BLaER1 treated with 17β-estradiol and CSF1 and Interleukin-3, amounts not matched to agents 10 nM and 100 nM (cell line): ENCODE measurements around the gene SRP54.

Experiments
- H3K27ac ChIP-seq, 11 experiments: shearing (Covaris generic); formaldehyde crosslinking; 2 replicates each; pipeline ENCODE4 v1.8.1; 2022
- H3K27me3 ChIP-seq, 11 experiments: shearing (Covaris generic); formaldehyde crosslinking; 2 replicates each; pipeline ENCODE4 v1.8.1; 2022
- H3K36me3 ChIP-seq, 11 experiments: shearing (Covaris generic); formaldehyde crosslinking; 2 replicates each; pipeline ENCODE4 v1.8.1; 2022
- H3K4me1 ChIP-seq, 10 experiments: shearing (Covaris generic); formaldehyde crosslinking; 2 replicates each; pipeline ENCODE4 v1.8.1; 2022
- H3K4me2 ChIP-seq, 11 experiments: shearing (Covaris generic); formaldehyde crosslinking; 2 replicates each; pipeline ENCODE4 v1.8.1; 2022
- H3K4me3 ChIP-seq, 10 experiments: shearing (Covaris generic); formaldehyde crosslinking; 2 replicates each; pipeline ENCODE4 v1.8.1; 2022
- H3K9ac ChIP-seq, 11 experiments: shearing (Covaris generic); formaldehyde crosslinking; 2 replicates each; pipeline ENCODE4 v1.8.1; 2022
- H3K9me3 ChIP-seq, 11 experiments: shearing (Covaris generic); formaldehyde crosslinking; replicated peaks in 1 of 11; 2 replicates each; pipeline ENCODE4 v1.8.1; 2022
- H4K20me1 ChIP-seq, 11 experiments: shearing (Covaris generic); formaldehyde crosslinking; 2 replicates each; pipeline ENCODE4 v1.8.1; 2022
- Cebpa-rat ChIP-seq, 11 experiments: shearing (Covaris generic); IDR thresholded peaks; 2 replicates each; pipeline ENCODE4 v1.8.1; 2022

The SRP54 gene

GRCh38 chr14:34993426-34993825 lies 10.6 kb downstream of the SRP54 start:
- H3K9me3 ChIP-seq = no peaks in the 10 kb centered on the region
- no peak overlapping the region for H3K27ac ChIP-seq
- no peak for TF ChIP-seq Cebpa-rat (IDR thresholded peaks at IDR 0.05)
- peaks cover 0 to 3% (median 0%) of the 10 kb centered on the region in 10 experiments; a peak in 1 of 20 replicates for H3K4me1 ChIP-seq
- H3K9ac ChIP-seq = no peak overlapping the region
- no peak overlapping the region for H3K4me2 ChIP-seq
- no peak overlapping the region for H3K4me3 ChIP-seq
- H4K20me1 ChIP-seq = peaks cover 14 to 77% (median 61%) of the 10 kb centered on the region in 11 experiments; a peak in 18 of 22 replicates
- peaks cover 9 to 29% (median 20%) of the 10 kb centered on the region in 11 experiments; a peak in 20 of 22 replicates for H3K36me3 ChIP-seq
- no peaks in the 10 kb centered on the region for H3K27me3 ChIP-seq

DNA sequence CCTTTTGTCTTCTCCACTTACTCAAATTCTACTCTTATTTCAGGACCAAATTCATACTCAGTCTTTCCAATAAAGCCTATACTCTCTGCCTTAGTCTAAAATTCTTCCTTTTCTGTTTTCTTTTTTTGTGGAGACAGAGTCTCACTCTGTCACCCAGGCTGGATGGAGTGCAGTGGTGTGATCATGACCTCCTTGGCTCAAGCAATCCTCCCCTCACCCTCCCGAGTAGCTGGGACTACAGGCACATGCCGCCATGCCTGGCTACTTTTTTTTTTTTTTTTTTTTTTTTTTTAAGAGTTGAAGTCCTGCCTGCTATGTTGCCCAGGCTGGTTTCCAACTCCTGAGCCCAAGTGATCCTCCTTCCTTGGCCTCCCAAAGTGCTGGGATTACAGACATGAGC lies 11.9 kb downstream of the SRP54 start:
- peaks cover 18 to 39% (median 31%) of the 10 kb centered on the region in 11 experiments for H3K36me3 ChIP-seq
- no peak overlapping the region for H3K27ac ChIP-seq
- H3K4me3 ChIP-seq = no peak overlapping the region
- TF ChIP-seq Cebpa-rat (IDR thresholded peaks at IDR 0.05) = no peak
- H4K20me1 ChIP-seq = peaks cover 10 to 65% (median 50%) of the 10 kb centered on the region in 11 experiments; a peak in 18 of 22 replicates
- H3K4me1 ChIP-seq = peaks cover 0 to 3% (median 0%) of the 10 kb centered on the region in 10 experiments; a peak in 1 of 20 replicates
- no peaks in the 10 kb centered on the region for H3K27me3 ChIP-seq
- no peak overlapping the region for H3K9ac ChIP-seq
- no peak overlapping the region for H3K4me2 ChIP-seq
- H3K9me3 ChIP-seq = no peaks in the 10 kb centered on the region

DNA sequence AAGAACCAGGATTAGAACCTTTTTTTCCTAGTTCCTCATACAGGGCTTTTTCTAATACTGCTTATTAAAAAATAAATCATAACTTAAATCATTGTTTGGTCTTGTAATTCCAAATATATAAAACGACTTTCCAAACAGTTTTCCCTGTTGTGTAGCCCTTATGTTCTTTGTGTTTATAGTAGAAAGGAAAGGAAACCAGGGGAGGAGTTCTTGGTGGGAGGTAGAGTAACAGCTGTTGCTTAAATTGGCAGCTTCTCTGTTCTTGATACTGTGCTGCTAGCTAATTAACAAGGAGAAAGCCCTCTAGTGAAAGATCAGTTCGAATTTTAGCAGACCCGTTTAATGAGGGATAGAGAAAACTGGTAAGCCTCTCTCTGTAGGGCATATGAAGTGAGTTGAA lies 15.0 kb downstream of the SRP54 start:
- Histone ChIP-seq H3K4me2 (no peak overlapping the region), H3K4me1 (peaks cover 0 to 3% (median 0%) of the 10 kb centered on the region in 10 experiments; a peak in 1 of 20 replicates), H3K27me3 (no peaks in the 10 kb centered on the region), H3K27ac (no peak overlapping the region), H3K9ac (no peak overlapping the region), H4K20me1 (peaks cover 0 to 35% (median 30%) of the 10 kb centered on the region in 11 experiments; a peak in 11 of 22 replicates), H3K36me3 (peaks cover 44 to 70% (median 60%) of the 10 kb centered on the region in 11 experiments), H3K4me3 (no peak overlapping the region), H3K9me3 (no peaks in the 10 kb centered on the region)
- TF ChIP-seq Cebpa-rat (IDR thresholded peaks at IDR 0.05) = no peak

GRCh38 chr14:34999500-34999899 lies 16.7 kb downstream of the SRP54 start:
- H3K9ac ChIP-seq = no peak overlapping the region
- peaks cover 59 to 87% (median 77%) of the 10 kb centered on the region in 11 experiments for H3K36me3 ChIP-seq
- TF ChIP-seq Cebpa-rat (IDR thresholded peaks at IDR 0.05) = no peak
- no peaks in the 10 kb centered on the region for H3K27me3 ChIP-seq
- H4K20me1 ChIP-seq = peaks cover 0 to 22% (median 16%) of the 10 kb centered on the region in 11 experiments; a peak in 10 of 22 replicates
- peaks cover 0 to 3% (median 0%) of the 10 kb centered on the region in 10 experiments; a peak in 1 of 20 replicates for H3K4me1 ChIP-seq
- H3K9me3 ChIP-seq = no peaks in the 10 kb centered on the region
- H3K4me3 ChIP-seq = no peak overlapping the region
- H3K27ac ChIP-seq = no peak overlapping the region
- no peak overlapping the region for H3K4me2 ChIP-seq

DNA sequence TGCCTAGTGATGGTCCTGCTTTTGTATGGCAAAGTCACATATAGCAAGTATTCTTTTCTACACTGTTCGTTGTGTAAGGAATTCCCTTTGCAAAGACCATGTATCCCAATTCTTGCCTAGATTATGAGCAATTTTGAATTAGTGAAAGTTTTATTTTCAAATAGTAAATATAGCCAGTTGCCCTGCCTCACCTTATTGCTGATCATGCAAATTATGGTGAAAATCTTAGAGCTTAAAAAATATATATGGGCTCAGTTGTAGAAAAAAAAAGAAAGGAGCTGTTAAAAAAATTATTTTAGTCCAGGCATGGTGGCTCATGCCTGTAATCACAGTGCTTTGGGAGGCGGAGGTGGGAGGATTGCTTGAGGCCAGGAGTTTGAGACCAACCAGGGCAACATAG lies 18.8 kb downstream of the SRP54 start:
- no peaks in the 10 kb centered on the region for H3K9me3 ChIP-seq
- no peak overlapping the region for H3K4me2 ChIP-seq
- H3K4me1 ChIP-seq = no peaks in the 10 kb centered on the region
- peaks cover 72 to 96% (median 83%) of the 10 kb centered on the region in 11 experiments for H3K36me3 ChIP-seq
- no peak overlapping the region for H3K9ac ChIP-seq
- H3K27ac ChIP-seq = no peak overlapping the region
- peaks cover 0 to 1% (median 0%) of the 10 kb centered on the region in 11 experiments; a peak in 5 of 22 replicates for H4K20me1 ChIP-seq
- no peaks in the 10 kb centered on the region for H3K27me3 ChIP-seq
- no peak overlapping the region for H3K4me3 ChIP-seq
- TF ChIP-seq Cebpa-rat (IDR thresholded peaks at IDR 0.05) = no peak

DNA sequence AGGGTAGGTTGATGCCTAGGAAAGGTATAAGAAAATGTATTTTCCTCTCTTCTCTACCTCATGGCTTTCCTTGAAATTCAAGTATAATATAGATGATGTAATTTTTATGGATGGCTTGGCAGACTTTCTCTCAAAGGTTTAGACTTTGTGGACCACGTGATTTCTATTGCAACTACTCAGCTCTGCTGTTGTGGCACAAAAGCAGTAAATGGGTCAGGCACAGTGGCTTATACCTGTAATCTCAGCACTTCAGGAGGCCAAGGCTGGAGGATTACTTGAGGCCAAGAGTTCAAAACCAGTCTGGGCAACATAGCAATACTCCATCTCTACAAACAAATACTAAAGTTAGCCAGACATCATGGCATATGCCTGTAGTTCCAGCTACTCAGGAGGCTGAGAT lies 22.0 kb downstream of the SRP54 start:
- Histone ChIP-seq H4K20me1 (no peaks in the 10 kb centered on the region), H3K36me3 (peaks cover 74 to 91% (median 83%) of the 10 kb centered on the region in 11 experiments), H3K4me2 (no peak overlapping the region), H3K4me1 (no peaks in the 10 kb centered on the region), H3K4me3 (no peak overlapping the region), H3K27ac (no peak overlapping the region), H3K9ac (no peak overlapping the region), H3K9me3 (no peaks in the 10 kb centered on the region), H3K27me3 (no peaks in the 10 kb centered on the region)
- no peak for TF ChIP-seq Cebpa-rat (IDR thresholded peaks at IDR 0.05)

- H4K20me1 ChIP-seq = peaks cover 0 to 8% (median 0%) of the 10 kb centered on the region in 11 experiments; a peak in 1 of 22 replicates
- no peak overlapping the region for H3K27ac ChIP-seq
- no peaks in the 10 kb centered on the region for H3K27me3 ChIP-seq
- no peak for TF ChIP-seq Cebpa-rat (IDR thresholded peaks at IDR 0.05)
- no peak overlapping the region for H3K4me2 ChIP-seq
- H3K9ac ChIP-seq = no peak overlapping the region
- H3K4me1 ChIP-seq = peaks cover 0 to 18% (median 16%) of the 10 kb centered on the region in 10 experiments; a peak in 14 of 20 replicates
- H3K4me3 ChIP-seq = no peak overlapping the region
- H3K9me3 ChIP-seq = no peaks in the 10 kb centered on the region
- peaks cover 85 to 100% (median 94%) of the 10 kb centered on the region in 11 experiments for H3K36me3 ChIP-seq
Measured at GRCh38 chr14:35016568-35016967, 33.8 kb downstream of the SRP54 start.

DNA sequence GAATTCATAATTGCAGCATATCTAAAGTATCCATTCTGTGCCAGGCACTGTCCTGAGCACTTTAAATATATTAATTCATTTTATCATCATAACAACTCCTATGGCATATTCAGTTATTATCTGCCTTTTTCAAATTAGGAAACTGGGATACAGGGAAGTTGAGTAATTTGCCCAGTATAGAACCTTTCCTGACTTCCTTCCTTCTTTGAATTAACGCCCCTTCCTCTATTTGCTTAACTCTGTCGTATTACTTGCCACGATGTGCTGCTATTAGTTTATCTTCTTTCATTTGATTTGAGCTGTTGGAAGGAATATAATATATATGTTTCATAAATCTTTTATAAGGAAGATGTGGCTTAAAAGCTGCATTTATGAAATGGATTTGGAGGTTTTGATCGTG lies 37.9 kb downstream of the SRP54 start:
- no peak overlapping the region for H3K4me3 ChIP-seq
- H3K27ac ChIP-seq = peak overlapping the region in 3 of 11 experiments; percentile 31 to 45 (median 36); a peak in 4 of 22 replicates
- peaks cover 0 to 9% (median 0%) of the 10 kb centered on the region in 11 experiments; a peak in 1 of 22 replicates for H4K20me1 ChIP-seq
- H3K9me3 ChIP-seq = no peaks in the 10 kb centered on the region
- no peak for TF ChIP-seq Cebpa-rat (IDR thresholded peaks at IDR 0.05)
- H3K27me3 ChIP-seq = no peaks in the 10 kb centered on the region
- H3K4me1 ChIP-seq = peaks cover 0 to 19% (median 16%) of the 10 kb centered on the region in 10 experiments; a peak in 14 of 20 replicates
- peak overlapping the region in 8 of 11 experiments; percentile 7 to 67 (median 62); a peak in 15 of 22 replicates for H3K4me2 ChIP-seq
- no peak overlapping the region for H3K9ac ChIP-seq
- H3K36me3 ChIP-seq = peaks cover 85 to 100% (median 95%) of the 10 kb centered on the region in 11 experiments

- TF ChIP-seq Cebpa-rat (IDR thresholded peaks at IDR 0.05) = no peak
- H3K36me3 ChIP-seq = peaks cover 90 to 100% (median 98%) of the 10 kb centered on the region in 11 experiments
Measured at GRCh38 chr14:35028435-35028834, 45.6 kb downstream of the SRP54 start.

GRCh38 chr14:35032562-35032961 lies 49.8 kb downstream of the SRP54 start:
- Histone ChIP-seq H4K20me1 (no peaks in the 10 kb centered on the region; a peak in 1 of 22 replicates), H3K27me3 (no peaks in the 10 kb centered on the region), H3K27ac (no peak overlapping the region), H3K4me3 (no peak overlapping the region; a peak in 1 of 20 replicates), H3K4me2 (no peak overlapping the region), H3K9me3 (peaks cover 33 to 68% (median 57%) of the 10 kb centered on the region in 11 experiments), H3K36me3 (peaks cover 71 to 76% (median 74%) of the 10 kb centered on the region in 11 experiments), H3K9ac (no peak overlapping the region), H3K4me1 (no peaks in the 10 kb centered on the region)
- TF ChIP-seq Cebpa-rat (IDR thresholded peaks at IDR 0.05) = no peak

More at GRCh38 chr14:35028435-35028834, 45.6 kb downstream of the SRP54 start:
- Histone ChIP-seq H3K4me2 (no peak overlapping the region), H3K9me3 (peaks cover 13 to 38% (median 25%) of the 10 kb centered on the region in 11 experiments), H3K27ac (no peak overlapping the region), H3K9ac (no peak overlapping the region), H3K4me3 (no peak overlapping the region), H3K4me1 (no peaks in the 10 kb centered on the region), H3K27me3 (no peaks in the 10 kb centered on the region), H4K20me1 (no peaks in the 10 kb centered on the region; a peak in 1 of 22 replicates)
